Osteoblast (primary cell): Measurements from ENCODE around the gene GUF1. TPM values are rescaled to one million over a fixed set of nuclear protein-coding genes. Genes with fewer than 3 reads are reported as not detected.

Experiments used
- DNase-seq: peaks from one replicate; pipeline ENCODE4 v3.0.0; 2011; ENCODE audit warnings: low spot score, mixed read lengths; ENCODE audit not compliant: insufficient read length; ENCODE audit errors: missing footprints
- H2AFZ ChIP-seq: 2 replicates; pipeline ENCODE4 v1.6.0; 2011; ENCODE audit warnings: mild to moderate bottlenecking, low read length
- H3K27ac ChIP-seq: 2 replicates; pipeline ENCODE4 v1.5.1; 2011; ENCODE audit warnings: mild to moderate bottlenecking, low read depth, low read length, moderate library complexity
- H3K27me3 ChIP-seq: 2 replicates; pipeline ENCODE4 v1.6.0; 2012; ENCODE audit warnings: mild to moderate bottlenecking, control low read depth, inconsistent platforms, low read length, moderate library complexity; ENCODE audit not compliant: insufficient read depth
- H3K36me3 ChIP-seq: 2 replicates; pipeline ENCODE4 v1.5.1; 2011; ENCODE audit warnings: mild to moderate bottlenecking, low read length, control low read depth, moderate library complexity; ENCODE audit not compliant: insufficient read depth
- H3K4me1 ChIP-seq: 2 replicates; pipeline ENCODE4 v1.5.1; 2011; ENCODE audit warnings: mild to moderate bottlenecking, low read length, control low read depth, moderate library complexity; ENCODE audit not compliant: insufficient read depth
- H3K4me2 ChIP-seq: 2 replicates; pipeline ENCODE4 v1.6.0; 2011; ENCODE audit warnings: mild to moderate bottlenecking, low read length; ENCODE audit not compliant: insufficient read depth
- H3K4me3 ChIP-seq: fragments of 200-600 bp; sonication (generic); 3 replicates; pipeline ENCODE4 v1.5.1; 2012; ENCODE audit warnings: mild to moderate bottlenecking, low read length, inconsistent platforms; ENCODE audit not compliant: insufficient read depth
- H3K79me2 ChIP-seq: 2 replicates; pipeline ENCODE4 v1.6.0; 2012; ENCODE audit warnings: mild to moderate bottlenecking, low read length, control low read depth, inconsistent platforms; ENCODE audit not compliant: insufficient read depth
- H3K9me3 ChIP-seq: 2 replicates; pipeline ENCODE4 v1.5.1; 2011; ENCODE audit warnings: low read depth, low read length, control low read depth
- H4K20me1 ChIP-seq: 2 replicates; pipeline ENCODE4 v1.6.0; 2012; ENCODE audit warnings: mild to moderate bottlenecking, low read length, control low read depth; ENCODE audit not compliant: insufficient read depth
- total RNA-seq: library from RNA; depleted of rRNA; stranded (reverse); fragments of >200 nt; gene quantifications from 2 replicates; pipeline ENCODE4 v1.2.3, GENCODE V29; 2012
- TF ChIP-seq, protein P1 (sequence below): IDR thresholded peaks from 2 replicates; pipeline ENCODE4 v1.5.1; 2011; ENCODE audit warnings: mild to moderate bottlenecking, low read depth, low read length, moderate library complexity; ENCODE audit errors: extremely low read depth

GUF1 gene
- total RNA-seq, 1 donor, result 18.5 TPM

DNA sequence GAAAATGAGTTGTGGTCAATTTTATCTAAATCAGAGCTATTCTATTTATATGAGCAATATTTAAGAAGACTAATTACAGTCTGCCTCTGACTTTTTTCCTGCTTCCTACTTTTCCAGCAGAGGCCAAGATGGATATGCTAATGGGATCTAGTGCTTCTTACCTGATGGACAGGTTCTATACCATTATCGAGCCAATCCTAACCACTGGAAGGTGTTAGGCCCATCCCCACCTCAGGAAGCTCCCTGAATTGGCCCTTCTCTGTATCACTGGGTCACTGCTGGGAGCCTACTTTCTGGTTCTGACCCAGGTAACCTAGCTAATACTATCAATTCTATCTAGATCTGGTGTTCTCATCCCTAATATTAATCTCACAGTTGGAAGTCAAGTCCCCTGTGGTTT, 26.2 kb upstream of the GUF1 start:
- Histone ChIP-seq H3K36me3 (no peaks in the 10 kb centered on the region), H3K9me3 (no peaks in the 10 kb centered on the region), H3K4me1 (no peaks in the 10 kb centered on the region), H3K27me3 (no peaks in the 10 kb centered on the region), H3K27ac (no peak overlapping the region), H3K4me2 (no peak overlapping the region), H3K79me2 (no peaks in the 10 kb centered on the region), H2AFZ (no peak overlapping the region), H3K4me3 (no peak overlapping the region), H4K20me1 (no peaks in the 10 kb centered on the region)
- no peak for DNase-seq
- TF ChIP-seq, protein P1, sequence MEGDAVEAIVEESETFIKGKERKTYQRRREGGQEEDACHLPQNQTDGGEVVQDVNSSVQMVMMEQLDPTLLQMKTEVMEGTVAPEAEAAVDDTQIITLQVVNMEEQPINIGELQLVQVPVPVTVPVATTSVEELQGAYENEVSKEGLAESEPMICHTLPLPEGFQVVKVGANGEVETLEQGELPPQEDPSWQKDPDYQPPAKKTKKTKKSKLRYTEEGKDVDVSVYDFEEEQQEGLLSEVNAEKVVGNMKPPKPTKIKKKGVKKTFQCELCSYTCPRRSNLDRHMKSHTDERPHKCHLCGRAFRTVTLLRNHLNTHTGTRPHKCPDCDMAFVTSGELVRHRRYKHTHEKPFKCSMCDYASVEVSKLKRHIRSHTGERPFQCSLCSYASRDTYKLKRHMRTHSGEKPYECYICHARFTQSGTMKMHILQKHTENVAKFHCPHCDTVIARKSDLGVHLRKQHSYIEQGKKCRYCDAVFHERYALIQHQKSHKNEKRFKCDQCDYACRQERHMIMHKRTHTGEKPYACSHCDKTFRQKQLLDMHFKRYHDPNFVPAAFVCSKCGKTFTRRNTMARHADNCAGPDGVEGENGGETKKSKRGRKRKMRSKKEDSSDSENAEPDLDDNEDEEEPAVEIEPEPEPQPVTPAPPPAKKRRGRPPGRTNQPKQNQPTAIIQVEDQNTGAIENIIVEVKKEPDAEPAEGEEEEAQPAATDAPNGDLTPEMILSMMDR, result no peak

DNA sequence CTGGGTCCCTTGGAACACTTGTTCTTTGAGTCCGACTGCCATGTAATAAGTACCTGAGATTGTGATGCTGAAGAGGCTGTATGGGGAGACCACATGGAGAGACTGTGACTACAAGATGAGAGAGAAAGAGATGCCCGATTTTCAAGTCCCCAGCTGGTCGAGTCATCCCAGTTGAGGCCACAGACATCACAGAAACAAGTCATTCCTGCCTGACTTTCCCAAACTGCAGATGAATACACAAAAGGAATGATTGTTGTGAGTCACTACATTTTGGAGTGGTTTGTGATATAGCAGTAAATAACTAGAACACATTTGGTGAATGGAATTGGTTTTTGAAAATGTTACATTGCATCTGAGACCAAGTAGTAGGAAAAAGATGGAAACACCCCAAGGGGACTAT, 17.8 kb upstream of the GUF1 start:
- Histone ChIP-seq H3K4me1 (no peaks in the 10 kb centered on the region), H3K79me2 (no peaks in the 10 kb centered on the region), H4K20me1 (no peaks in the 10 kb centered on the region), H2AFZ (no peak overlapping the region), H3K27ac (no peak overlapping the region), H3K4me3 (no peak overlapping the region), H3K36me3 (no peaks in the 10 kb centered on the region), H3K27me3 (no peaks in the 10 kb centered on the region), H3K4me2 (no peak overlapping the region), H3K9me3 (no peaks in the 10 kb centered on the region)
- TF ChIP-seq, protein P1, result no peak
- no peak for DNase-seq

DNA sequence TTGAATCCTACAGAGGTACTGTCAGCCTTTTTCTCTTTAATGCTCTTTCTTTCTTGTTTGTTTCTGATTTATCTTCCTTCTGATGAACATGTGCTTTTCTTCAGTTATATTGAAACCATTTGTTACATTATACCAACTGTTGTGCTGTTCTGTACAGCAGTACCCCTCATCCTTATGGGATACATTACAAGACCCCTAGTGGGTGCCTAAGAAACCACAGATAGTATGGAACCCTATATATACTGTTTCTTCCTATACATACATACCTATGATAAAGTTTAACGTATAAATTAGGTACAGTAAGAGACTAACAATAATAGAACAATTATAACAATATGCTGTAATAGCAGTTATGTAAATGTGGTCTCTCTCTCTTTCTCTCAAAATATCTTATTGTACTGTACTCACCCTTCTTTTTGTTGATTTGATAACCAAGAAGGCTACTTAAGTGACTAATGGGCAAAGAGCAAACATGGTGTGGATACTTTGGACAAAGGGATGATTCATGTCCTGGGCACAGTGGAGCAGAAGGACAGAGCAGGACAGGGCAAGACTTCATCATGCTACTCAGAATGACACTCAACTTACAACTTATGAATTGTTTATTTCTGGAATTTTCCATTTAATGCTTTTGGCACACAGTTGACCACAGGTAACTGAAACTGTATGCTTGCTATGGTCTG, 16.1 kb upstream of the GUF1 start:
- no peaks in the 10 kb centered on the region for H4K20me1 ChIP-seq
- no peaks in the 10 kb centered on the region for H3K79me2 ChIP-seq
- TF ChIP-seq, protein P1, result no peak

DNA sequence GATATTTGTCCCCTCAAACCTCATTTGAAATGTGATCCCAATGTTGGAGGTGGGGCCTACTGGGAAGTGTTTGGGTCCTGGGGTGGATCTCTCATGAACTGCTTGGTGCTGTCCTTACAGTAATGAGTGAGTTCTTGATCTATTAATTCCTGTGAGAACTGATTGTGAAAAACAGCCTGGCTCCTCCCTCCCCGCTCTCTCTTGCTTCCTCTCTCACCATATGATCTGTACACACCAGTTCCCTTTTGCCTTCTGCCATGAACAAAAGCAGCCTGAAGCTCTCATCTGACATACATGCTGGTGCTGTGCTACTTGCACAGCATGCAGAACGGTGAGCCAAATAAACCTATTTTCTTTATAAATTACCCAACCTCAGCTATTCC, 15.6 kb upstream of the GUF1 start:
- no peak overlapping the region for H3K4me3 ChIP-seq
- no peaks in the 10 kb centered on the region for H3K9me3 ChIP-seq
- H3K27me3 ChIP-seq, result no peaks in the 10 kb centered on the region
- H3K36me3 ChIP-seq, result no peaks in the 10 kb centered on the region
- no peaks in the 10 kb centered on the region for H3K79me2 ChIP-seq
- no peak for DNase-seq
- no peaks in the 10 kb centered on the region for H4K20me1 ChIP-seq
- H3K27ac ChIP-seq, result no peak overlapping the region
- no peak overlapping the region for H2AFZ ChIP-seq
- TF ChIP-seq, protein P1, result no peak
- no peaks in the 10 kb centered on the region for H3K4me1 ChIP-seq
- H3K4me2 ChIP-seq, result no peak overlapping the region

More for the DNA sequence above, 16.1 kb upstream of the GUF1 start:
- peak; percentile 29 for DNase-seq
- no peaks in the 10 kb centered on the region for H3K36me3 ChIP-seq
- H3K27me3 ChIP-seq, result no peaks in the 10 kb centered on the region
- H2AFZ ChIP-seq, result no peak overlapping the region
- no peaks in the 10 kb centered on the region for H3K9me3 ChIP-seq
- H3K27ac ChIP-seq, result no peak overlapping the region
- no peaks in the 10 kb centered on the region for H3K4me1 ChIP-seq
- H3K4me2 ChIP-seq, result no peak overlapping the region
- no peak overlapping the region for H3K4me3 ChIP-seq
